Activated T-cell treated with anti-CD3 and anti-CD28 coated beads, Interleukin-2, amount 50 U/mL, for 4 hours (primary cell): ENCODE results near the gene CREB5. TPM values are rescaled to one million over a fixed set of nuclear protein-coding genes. Genes with fewer than 3 reads are reported as not detected.
"Not testable (repeated sequence)": the region's sequence is repeated elsewhere in the genome, so short reads cannot be mapped to it uniquely, and the experiment has no call there.

Source experiments
- ATAC-seq, 2 donors: fragments of 200-7000 bp; cut with Tn5 transposase; one replicate each; pipeline ENCODE4 v1.10.0; 2021
- DNase-seq: peaks from one replicate; pipeline ENCODE4 v3.0.0-alpha.2; 2020
- H3K27me3 Mint-ChIP-seq: one replicate; pipeline ENCODE4 v1.8.0; 2021; ENCODE audit warnings: low read depth, mixed read lengths
- H3K36me3 Mint-ChIP-seq: one replicate; pipeline ENCODE4 v1.8.0; 2022; ENCODE audit warnings: mixed read lengths; ENCODE audit not compliant: insufficient read depth
- H3K4me1 Mint-ChIP-seq: one replicate; pipeline ENCODE4 v1.8.0; 2021; ENCODE audit warnings: low read depth, mixed read lengths
- H3K4me3 Mint-ChIP-seq: one replicate; pipeline ENCODE4 v1.8.0; 2021; ENCODE audit warnings: mild to moderate bottlenecking, moderate library complexity, mixed read lengths
- H3K9me3 Mint-ChIP-seq: one replicate; pipeline ENCODE4 v1.8.0; 2021; ENCODE audit warnings: mixed read lengths
- total RNA-seq, 3 donors: library from RNA; stranded (reverse); gene quantifications; one replicate each; pipeline ENCODE4 v1.2.1, GENCODE V29; 2021

The CREB5 gene
- total RNA-seq, 3 donors from 2014 or later: 0.37 to 0.81 (median 0.68) TPM

DNA sequence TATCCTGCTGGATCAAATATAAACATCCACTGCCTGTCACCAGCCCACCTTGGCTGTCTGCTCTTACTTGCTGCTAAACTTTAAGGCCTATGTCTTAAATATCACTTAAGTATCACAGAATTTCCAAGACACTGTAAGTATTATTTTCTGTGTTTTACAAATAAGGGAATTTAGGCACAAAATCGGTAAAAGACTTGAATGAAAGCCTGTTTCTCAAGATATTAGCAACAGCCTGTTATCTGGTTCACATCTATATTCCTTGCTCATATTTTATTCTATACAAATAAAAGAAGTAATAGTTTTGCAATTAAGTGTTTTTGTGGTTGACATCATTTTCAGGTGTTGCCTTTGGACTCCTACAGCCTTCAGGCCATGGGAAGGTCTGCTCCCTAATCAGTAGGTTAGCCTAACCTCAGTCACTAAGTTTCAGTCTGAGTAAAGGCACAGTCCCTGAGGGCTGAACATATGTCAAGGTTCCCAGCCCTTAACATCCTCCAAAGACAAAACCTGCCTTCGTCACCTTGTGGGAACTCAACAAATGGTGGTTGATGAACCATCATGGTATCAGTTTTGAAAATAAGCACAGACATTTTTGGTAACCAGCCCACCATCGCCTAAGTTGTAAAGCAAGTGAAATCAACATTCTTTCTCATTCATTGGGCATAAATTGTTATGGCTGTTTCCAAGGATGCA is 127.1 kb downstream of the CREB5 start:
- ATAC-seq (no peak), DNase-seq (no peak)
- H3K4me1 Mint-ChIP-seq: no peaks in the 10 kb centered on the region
- peaks cover 19% of the 10 kb centered on the region for H3K27me3 Mint-ChIP-seq
- H3K36me3 Mint-ChIP-seq: no peaks in the 10 kb centered on the region
- no peaks in the 10 kb centered on the region for H3K9me3 Mint-ChIP-seq
- H3K4me3 Mint-ChIP-seq: no peak overlapping the region

DNA sequence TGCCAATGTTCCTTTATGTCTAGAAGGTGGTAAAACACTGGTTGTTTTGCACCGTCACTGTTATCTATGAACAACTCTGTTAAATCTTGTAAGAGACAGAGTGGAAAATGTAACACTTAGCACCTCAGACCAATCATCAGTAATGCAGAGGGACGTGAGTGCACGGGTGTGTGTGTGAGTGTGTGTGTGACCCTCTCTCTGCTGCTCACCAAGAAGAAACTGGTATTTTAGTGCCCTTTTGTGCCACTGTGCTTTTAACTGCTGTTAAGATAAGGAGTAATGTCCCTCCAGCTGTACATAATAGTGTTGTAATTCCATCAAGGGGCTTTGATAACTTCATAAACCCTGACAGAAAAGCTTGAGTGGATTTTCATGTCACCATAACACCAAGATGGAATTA is 130.1 kb downstream of the CREB5 start:
- ATAC-seq: no peak
- Mint-ChIP-seq H3K36me3 (no peaks in the 10 kb centered on the region), H3K27me3 (peaks cover 20% of the 10 kb centered on the region), H3K4me1 (no peaks in the 10 kb centered on the region), H3K4me3 (no peak overlapping the region), H3K9me3 (peaks cover 12% of the 10 kb centered on the region)
- DNase-seq: no peak

GRCh38 chr7:28544453-28545117 is 132.3 kb downstream of the CREB5 start:
- Mint-ChIP-seq H3K9me3 (peaks cover 21% of the 10 kb centered on the region), H3K4me3 (no peak overlapping the region), H3K27me3 (peaks cover 17% of the 10 kb centered on the region), H3K36me3 (no peaks in the 10 kb centered on the region), H3K4me1 (no peaks in the 10 kb centered on the region)
- ATAC-seq: no peak
- DNase-seq: no peak

- H3K4me3 Mint-ChIP-seq: no peak overlapping the region
- no peaks in the 10 kb centered on the region for H3K4me1 Mint-ChIP-seq
- ATAC-seq (no peak), DNase-seq (no peak)
- H3K36me3 Mint-ChIP-seq: no peaks in the 10 kb centered on the region
- H3K27me3 Mint-ChIP-seq: peaks cover 13% of the 10 kb centered on the region
- peaks cover 21% of the 10 kb centered on the region for H3K9me3 Mint-ChIP-seq
Measured at GRCh38 chr7:28546067-28546466, 133.7 kb downstream of the CREB5 start.

GRCh38 chr7:28547115-28547514 is 134.8 kb downstream of the CREB5 start:
- no peak overlapping the region for H3K4me3 Mint-ChIP-seq
- peaks cover 18% of the 10 kb centered on the region for H3K27me3 Mint-ChIP-seq
- ATAC-seq (no peak), DNase-seq (no peak)
- peaks cover 21% of the 10 kb centered on the region for H3K9me3 Mint-ChIP-seq
- no peaks in the 10 kb centered on the region for H3K4me1 Mint-ChIP-seq
- H3K36me3 Mint-ChIP-seq: no peaks in the 10 kb centered on the region

GRCh38 chr7:28548416-28548815 is 136.1 kb downstream of the CREB5 start:
- Mint-ChIP-seq H3K9me3 (peaks cover 21% of the 10 kb centered on the region), H3K27me3 (peaks cover 17% of the 10 kb centered on the region), H3K36me3 (no peaks in the 10 kb centered on the region), H3K4me3 (no peak overlapping the region), H3K4me1 (no peaks in the 10 kb centered on the region)
- no peak for ATAC-seq
- no peak for DNase-seq

- DNase-seq (no peak), ATAC-seq (no peak)
- H3K27me3 Mint-ChIP-seq: peaks cover 17% of the 10 kb centered on the region
- H3K9me3 Mint-ChIP-seq: peaks cover 21% of the 10 kb centered on the region
- H3K36me3 Mint-ChIP-seq: no peaks in the 10 kb centered on the region
- H3K4me1 Mint-ChIP-seq: no peaks in the 10 kb centered on the region
- no peak overlapping the region for H3K4me3 Mint-ChIP-seq
Measured at GRCh38 chr7:28549998-28550397, 137.7 kb downstream of the CREB5 start.

DNA sequence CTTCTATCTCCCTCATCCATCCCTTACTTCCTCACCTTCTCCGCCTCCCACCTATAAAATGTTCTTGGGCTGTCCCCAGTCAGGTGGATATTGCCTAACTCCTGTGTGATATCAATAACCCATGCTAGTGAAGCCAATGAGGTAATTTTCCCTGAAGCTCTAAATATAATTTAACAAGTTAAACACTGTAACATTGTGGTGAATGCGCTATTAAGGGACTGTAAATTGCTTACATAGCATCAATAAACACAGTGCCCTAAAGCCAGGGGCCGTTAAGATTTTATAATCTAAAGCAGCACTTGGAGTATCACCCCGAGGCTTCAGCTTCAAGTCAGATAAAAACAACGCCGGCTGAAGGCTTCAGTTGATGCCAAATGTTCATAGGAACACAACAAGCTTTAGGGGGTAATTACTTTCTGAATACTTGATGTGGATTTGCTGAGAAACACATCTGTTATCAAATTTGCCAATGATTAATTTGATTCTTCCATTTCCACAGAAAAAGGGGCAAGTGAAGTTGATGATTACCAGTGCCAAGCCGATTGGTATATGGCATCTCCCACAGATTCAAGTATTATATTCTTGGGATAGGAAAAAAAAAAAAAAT is 138.4 kb downstream of the CREB5 start:
- no peak for DNase-seq
- Mint-ChIP-seq H3K27me3 (peaks cover 16% of the 10 kb centered on the region), H3K36me3 (no peaks in the 10 kb centered on the region), H3K4me1 (no peaks in the 10 kb centered on the region), H3K9me3 (peaks cover 19% of the 10 kb centered on the region), H3K4me3 (no peak overlapping the region)
- no peak for ATAC-seq

GRCh38 chr7:28551331-28551730 is 139.0 kb downstream of the CREB5 start:
- Mint-ChIP-seq H3K4me1 (no peaks in the 10 kb centered on the region), H3K36me3 (no peaks in the 10 kb centered on the region)

DNA sequence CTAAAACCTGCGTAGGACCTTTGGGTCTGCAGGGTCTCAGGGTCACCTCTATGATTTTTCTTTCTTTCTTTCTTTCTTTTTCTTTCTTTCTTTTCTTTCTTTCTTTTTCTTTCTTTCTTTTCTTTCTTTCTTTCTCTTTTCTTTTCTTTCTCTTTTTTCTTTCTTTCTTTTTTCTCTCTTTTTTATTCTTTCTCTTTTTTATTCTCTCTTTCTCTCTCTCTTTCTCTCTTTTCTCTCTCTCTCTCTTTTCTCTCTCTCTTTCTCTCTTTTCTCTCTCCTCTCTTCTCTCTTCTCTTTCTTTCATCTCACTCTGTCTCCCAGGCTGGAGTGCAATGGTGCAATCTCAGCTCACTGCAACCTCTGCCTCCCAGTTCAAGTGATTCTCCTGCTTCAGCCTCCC is 139.4 kb downstream of the CREB5 start:
- not testable (repeated sequence) for H3K4me3 Mint-ChIP-seq, H3K36me3 Mint-ChIP-seq, DNase-seq, ATAC-seq, H3K4me1 Mint-ChIP-seq
- Mint-ChIP-seq H3K27me3 (peaks cover 13% of the 10 kb centered on the region), H3K9me3 (peaks cover 12% of the 10 kb centered on the region)

More at GRCh38 chr7:28551331-28551730, 139.0 kb downstream of the CREB5 start:
- no peak overlapping the region for H3K4me3 Mint-ChIP-seq
- ATAC-seq: no peak
- DNase-seq: no peak
- peaks cover 13% of the 10 kb centered on the region for H3K9me3 Mint-ChIP-seq
- peaks cover 13% of the 10 kb centered on the region for H3K27me3 Mint-ChIP-seq

GRCh38 chr7:28554802-28555471 is 142.6 kb downstream of the CREB5 start:
- ATAC-seq (no peak), DNase-seq (no peak)
- no peaks in the 10 kb centered on the region for H3K9me3 Mint-ChIP-seq
- H3K27me3 Mint-ChIP-seq: peaks cover 13% of the 10 kb centered on the region
- H3K4me1 Mint-ChIP-seq: no peaks in the 10 kb centered on the region
- H3K36me3 Mint-ChIP-seq: no peaks in the 10 kb centered on the region
- H3K4me3 Mint-ChIP-seq: no peak overlapping the region

GRCh38 chr7:28556025-28556424 is 143.7 kb downstream of the CREB5 start:
- H3K9me3 Mint-ChIP-seq: no peaks in the 10 kb centered on the region
- no peaks in the 10 kb centered on the region for H3K4me1 Mint-ChIP-seq
- peaks cover 11% of the 10 kb centered on the region for H3K27me3 Mint-ChIP-seq
- H3K36me3 Mint-ChIP-seq: no peaks in the 10 kb centered on the region
- ATAC-seq: no peak
- H3K4me3 Mint-ChIP-seq: no peak overlapping the region
- DNase-seq: no peak

GRCh38 chr7:28556671-28557070 is 144.4 kb downstream of the CREB5 start:
- H3K27me3 Mint-ChIP-seq: peaks cover 8% of the 10 kb centered on the region
- ATAC-seq (no peak), DNase-seq (no peak)
- H3K36me3 Mint-ChIP-seq: no peaks in the 10 kb centered on the region
- no peaks in the 10 kb centered on the region for H3K9me3 Mint-ChIP-seq
- no peak overlapping the region for H3K4me3 Mint-ChIP-seq
- no peaks in the 10 kb centered on the region for H3K4me1 Mint-ChIP-seq

GRCh38 chr7:28558236-28558635 is 145.9 kb downstream of the CREB5 start:
- H3K27me3 Mint-ChIP-seq: no peaks in the 10 kb centered on the region

More at GRCh38 chr7:28558236-28558635, 145.9 kb downstream of the CREB5 start:
- no peak for DNase-seq
- no peak for ATAC-seq
- Mint-ChIP-seq H3K4me3 (no peak overlapping the region), H3K4me1 (no peaks in the 10 kb centered on the region), H3K36me3 (no peaks in the 10 kb centered on the region), H3K9me3 (no peaks in the 10 kb centered on the region)
